HG02981 (cell line): ENCODE data around the gene TULP4.
"Not testable (repeated sequence)": the region's sequence is repeated elsewhere in the genome, so short reads cannot be mapped to it uniquely, and the experiment has no call there.

ENCODE experiments used
- ATAC-seq: cut with Tn5 transposase; IDR thresholded peaks from one replicate; pipeline ENCODE4 v1.9.1; 2021; ENCODE audit warnings: mild to moderate bottlenecking, moderate library complexity; ENCODE audit not compliant: unreplicated experiment

TULP4 gene

DNA sequence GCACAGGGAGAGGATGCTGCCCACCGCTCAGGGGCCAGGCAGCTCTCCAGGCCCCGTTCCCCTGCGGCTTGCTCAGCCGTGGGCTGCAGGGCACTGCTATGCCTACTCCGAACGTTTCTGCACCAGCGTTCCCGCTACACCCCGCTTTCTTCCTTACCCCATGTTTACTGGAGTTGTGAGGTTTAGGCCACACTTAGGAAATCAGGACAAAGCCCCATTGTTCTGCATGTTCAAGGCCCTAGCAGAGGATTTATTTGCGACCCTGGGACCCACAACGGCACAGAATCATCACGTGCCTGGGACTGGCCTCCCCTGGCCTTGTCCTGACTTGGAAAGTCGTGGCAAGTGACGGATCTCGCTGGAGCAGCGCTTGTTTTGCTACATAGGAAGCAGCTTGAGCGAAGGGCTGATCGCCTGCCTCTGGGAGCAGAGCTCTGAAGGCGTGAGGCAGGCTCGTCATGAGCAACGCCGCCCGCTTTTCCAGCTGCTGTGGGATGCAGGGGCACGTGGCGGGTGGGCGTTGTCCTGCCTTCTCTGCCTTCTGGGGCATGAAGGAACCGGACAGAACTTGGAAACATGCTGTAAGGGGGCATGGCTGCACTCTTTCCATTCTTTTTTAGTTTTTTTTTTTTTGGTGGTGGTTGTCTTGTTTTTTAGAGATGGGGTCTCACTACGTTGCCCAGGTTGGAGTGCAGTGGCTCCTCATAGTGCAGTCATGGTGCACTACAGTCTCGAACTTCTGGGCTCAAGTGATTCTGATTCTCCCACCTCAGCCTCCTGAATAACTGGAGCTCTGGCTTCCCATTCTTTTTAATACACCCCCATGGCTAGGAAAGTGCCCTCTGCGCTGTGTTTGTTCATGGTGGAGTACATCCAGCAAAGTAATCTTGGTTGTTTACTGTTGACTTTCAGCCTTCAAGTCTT is 233.0 kb downstream of the TULP4 start:
- ATAC-seq: no peak

DNA sequence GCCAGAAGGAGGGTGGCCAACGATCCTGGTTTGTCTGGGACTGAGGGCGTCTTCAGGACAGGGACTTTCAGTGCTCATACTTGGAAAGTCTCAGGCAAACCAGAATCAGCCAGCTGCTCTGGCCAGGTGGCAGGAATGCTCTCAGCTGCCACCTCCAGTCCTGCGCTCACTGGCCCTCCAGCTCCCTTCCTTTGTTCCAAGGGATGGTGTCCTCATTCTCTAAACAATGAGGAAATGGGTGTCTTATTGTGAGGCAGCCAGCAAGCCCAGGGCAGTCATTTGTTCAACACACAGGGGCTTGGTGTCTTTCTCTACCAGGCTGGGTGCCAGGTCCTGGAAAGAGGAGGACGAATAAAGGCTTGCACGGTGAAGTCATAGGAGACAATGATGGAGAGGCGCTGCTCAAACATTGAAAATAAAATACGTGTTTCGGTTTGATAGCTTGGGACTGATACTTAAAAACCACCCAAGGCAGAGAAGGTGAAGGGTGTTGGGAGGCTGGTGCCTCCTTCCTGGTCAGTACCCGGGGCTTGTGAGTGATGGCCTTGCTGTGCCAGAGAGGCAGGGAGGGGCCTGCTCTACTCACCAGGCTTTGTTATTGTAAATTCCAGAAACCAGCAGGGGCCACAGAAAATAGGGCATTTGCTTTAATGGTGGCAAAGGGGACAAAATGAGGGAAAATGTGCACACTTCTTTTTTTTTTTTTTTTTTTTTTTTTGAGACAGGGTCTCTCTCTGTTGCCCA is 236.3 kb downstream of the TULP4 start:
- ATAC-seq: no peak

DNA sequence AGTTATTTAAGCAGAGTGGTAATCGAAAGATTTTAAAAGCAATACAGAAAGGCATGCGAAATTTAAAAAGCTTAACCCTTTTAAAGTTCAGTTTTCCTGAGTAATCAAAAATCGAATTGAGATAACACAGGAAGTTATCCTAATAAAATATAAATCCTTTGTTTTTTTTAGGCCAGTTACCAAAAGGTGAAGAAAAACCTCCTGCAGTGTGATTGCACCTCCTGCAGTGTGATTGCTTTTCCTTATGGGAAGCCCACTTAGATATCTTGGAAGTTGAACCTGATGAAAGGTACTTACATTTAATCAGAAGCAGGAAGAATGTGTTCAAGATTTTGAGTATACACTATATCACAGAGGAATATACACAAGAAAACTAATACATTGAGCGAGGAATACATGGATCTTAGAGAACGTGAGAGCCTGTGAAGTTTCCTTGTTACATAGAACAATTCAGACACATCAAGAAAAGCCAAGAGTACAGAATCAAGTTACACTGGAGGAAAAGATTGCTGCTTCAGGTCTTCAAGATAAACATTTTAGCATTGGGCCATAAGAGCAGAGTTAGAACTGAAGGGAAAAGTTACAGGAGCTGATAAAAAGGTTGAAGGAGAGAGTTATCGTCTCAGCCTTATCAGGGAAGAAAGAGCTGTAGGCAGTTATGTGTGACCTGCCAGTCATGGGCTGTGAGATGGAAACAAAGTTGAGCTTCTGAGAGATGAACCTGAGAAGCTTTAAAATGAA is 240.0 kb downstream of the TULP4 start:
- no peak for ATAC-seq

DNA sequence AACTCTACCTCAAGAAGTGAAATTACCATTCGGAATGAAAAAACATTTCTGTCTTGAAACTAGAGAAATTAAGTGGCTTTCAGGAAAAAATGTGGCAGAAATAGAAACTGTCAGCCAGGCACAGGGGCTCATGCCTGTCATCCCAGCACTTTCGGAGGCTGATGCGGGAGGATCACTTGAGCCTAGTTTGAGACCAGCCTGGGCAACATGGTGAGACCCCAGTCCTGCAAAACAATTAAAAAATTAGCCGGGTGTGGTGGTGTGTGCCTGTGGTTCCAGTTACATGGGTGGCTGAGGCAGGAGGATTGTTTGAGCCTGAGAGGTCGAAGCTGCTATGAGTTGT is 240.5 kb downstream of the TULP4 start:
- no peak for ATAC-seq

DNA sequence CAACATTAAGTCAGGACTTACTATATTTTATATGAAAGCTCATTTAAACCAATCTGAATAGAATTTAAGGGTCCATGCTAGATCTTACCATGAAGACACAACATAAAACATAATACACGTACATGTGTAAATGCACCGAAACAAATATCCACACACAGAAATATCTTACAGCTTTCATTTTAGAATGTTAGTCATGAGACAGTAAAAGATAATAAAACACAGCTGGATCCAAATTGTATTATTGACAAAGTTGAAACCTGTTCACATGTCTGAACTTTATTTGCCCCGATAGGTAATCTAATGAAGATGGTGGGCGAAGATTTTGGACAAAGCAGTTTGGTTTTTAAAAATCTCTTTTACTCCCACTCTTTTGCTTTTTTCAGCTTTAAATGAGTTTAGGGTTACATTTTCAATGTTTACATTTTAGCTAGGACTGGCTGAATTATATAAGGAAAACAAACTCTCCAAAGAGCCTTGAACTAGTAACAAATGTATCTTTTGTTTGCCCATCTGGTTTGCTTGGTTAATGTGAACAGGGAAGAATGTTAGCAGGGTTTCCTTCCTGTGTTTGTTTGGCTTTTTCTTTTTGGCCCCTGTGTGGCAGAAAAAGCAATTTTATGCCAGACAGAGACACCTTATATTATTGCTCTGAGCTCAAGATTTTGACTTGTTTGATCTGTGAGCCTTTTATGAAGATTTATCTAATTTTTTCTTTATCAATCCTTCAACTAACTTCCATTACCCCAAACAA is 242.5 kb downstream of the TULP4 start:
- no peak for ATAC-seq

DNA sequence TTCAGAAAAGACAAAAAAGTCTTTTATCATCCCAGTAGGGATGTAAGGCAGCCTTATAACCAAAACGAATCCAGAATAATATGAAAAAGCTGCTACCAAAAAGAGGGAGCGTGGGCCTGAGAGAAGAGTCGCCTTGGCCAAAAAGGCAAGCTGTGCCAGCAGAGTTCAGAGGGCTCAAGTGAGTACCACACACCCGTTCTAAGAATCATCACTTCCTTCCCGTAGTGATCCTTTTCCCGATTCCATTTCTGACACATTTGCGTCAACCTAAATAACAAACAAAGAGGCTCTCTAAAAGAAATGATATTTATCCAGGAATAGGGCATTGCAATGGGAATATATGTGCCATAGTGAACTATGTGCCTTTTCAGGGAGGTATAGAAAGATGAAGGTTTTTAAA is 243.8 kb downstream of the TULP4 start:
- no peak for ATAC-seq

DNA sequence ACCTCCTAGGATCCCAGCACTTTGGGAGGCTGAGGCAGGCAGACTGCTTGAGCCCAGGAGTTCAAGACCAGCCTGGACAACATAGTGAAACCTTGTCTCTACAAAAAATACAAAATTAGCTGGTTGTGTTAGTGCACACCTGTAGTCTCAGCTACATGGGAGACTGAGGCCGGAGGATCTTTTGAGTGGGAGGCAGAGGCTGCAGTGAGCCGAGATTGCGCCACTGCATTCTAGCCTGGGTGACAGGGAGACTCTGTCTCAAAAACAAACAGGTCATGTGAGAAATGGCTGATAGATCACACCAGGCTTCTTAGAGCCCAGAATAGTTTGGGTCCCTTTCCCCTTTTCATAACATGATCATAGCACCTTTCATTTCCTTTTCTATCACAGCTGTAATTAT is 244.8 kb downstream of the TULP4 start:
- not testable (repeated sequence) for ATAC-seq

DNA sequence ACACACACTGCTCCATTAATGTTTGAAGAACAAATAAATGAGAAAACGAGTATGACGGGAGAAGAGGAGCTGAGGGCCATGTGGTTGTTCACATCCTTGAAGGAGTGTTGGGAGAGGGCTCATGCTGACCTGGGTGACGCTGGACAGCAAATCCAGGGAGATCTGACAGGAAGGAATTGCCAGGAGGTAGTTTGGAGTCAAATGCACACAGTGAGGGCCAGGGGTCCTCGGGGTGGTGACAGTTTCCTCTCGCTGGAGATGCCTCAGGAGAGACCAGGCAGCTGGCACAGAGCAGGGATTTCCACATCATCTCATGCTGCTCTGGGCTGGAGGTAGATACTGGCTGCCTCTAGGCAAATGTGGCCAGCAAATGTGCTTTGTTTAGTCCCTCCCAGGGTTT is 245.7 kb downstream of the TULP4 start:
- ATAC-seq: no peak

DNA sequence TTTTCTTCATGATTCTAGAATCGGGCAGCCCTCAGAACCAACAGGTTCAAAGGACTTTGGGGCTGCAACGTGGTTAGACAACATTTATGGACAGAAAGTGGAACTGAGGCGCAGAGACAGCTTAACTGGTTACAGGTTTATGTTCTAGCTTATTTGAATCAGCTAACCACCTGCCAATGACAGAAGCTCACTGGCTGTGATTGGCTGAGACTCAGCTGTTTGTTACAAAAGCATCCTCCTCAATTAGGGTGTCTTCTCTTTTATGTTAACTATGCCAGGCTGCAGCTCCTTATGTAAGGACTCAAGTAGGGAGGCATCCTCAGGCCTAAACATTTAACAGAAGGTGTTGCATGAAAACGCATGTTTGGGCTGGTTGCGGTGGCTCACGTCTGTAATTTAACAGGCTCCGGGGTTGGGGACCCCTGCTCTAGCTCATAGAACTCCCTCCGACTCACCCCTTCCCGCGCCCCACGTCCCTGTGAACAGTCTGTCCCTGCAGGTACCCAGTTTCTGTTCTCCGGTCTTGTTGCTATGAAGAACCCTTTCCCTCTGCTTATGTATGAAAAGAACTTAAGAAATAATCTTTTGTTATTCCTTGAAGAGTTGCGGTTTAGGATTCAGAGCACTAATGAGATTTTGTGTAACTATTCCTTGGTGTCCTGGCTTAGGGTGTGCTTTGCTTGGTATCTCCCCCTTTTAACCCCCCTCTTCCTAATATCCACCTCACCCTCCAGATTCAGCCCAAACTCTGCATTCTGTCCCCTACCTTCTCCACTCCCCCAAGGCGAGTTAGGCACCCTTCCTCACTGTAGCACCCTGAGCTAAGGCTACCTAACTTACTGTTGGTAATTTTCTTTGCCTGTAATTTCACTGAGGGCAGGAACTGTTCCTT is 246.4 kb downstream of the TULP4 start:
- no peak for ATAC-seq

DNA sequence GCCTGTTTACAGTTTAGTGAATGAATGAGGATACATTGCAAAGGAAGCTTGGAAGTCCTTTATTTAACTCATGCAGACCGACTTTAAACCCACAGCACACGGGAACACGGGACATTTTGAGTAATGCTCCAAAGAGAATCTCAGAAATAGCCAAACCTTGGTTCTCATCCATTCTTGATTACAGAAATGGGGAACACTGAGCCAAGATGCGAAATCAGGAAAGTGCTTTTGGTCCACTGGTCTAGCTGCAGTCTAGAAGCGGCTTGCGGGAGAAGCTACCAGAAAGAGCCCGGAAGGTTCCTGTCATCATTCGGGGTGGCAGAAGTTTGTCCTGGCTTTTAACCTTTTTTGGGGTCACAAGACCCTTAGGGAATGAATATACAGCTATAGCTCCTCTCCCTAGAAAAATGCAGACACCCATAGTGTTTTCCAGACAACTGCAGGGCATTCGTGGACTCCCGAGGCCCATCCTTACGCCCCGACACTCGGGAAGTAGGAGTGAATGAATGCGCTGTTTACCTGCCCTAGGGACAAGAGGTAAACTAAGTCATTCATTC is 247.2 kb downstream of the TULP4 start:
- ATAC-seq: no peak

DNA sequence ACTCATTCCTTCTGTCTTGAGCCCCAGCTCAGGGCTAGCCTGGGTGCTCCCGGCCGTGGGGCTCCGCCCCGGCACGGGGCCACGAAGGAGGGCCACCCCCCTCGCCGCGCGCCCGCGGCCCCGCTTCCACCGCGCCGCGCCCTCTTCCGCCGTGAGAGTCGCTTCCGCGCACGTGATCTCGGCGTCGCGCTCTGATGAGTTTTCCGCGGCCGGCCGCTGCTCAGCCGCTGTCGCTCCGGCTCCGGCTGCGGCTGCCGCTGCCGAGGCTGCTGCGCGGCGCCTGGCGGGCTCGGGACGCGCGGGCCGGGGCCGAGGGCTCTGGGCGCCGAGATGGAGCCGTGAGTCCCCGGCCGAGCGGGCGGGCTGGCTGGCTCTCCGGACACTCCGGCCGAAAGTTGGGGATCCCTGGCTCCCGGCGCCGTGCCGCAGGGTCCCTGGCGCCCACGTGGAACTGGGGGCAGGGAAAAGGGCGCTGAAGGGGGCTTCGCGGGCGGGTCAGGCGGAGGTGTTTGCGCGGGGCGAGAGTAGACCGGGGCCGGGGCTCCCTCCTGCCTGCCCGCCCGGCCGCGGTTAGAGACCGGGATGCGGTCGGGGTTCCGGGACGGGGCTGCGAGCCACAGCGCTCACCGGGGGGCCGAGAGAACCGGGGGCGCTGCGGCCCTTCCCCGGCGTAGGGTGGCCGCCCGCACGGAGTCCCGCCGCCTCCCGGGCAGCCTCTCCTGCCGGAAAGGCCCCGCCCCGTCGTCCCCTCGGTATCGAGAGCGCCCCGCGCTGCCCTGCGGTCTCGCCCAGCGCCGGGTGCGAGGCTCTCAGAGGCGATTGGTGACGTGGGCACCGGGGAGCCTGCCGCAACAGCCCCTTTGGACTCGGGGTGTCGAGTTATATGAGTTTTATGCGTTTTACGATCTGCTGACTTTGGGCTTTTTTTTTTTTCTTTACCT is 247.9 kb downstream of the TULP4 start, which contains the start of gene TMEM181:
Gene TMEM181, plus strand, starts transcription at position 197 of the 941 bp plus-strand sequence. Its CDS starts 134 bp downstream, at position 331.
- peak; percentile 85 for ATAC-seq

DNA sequence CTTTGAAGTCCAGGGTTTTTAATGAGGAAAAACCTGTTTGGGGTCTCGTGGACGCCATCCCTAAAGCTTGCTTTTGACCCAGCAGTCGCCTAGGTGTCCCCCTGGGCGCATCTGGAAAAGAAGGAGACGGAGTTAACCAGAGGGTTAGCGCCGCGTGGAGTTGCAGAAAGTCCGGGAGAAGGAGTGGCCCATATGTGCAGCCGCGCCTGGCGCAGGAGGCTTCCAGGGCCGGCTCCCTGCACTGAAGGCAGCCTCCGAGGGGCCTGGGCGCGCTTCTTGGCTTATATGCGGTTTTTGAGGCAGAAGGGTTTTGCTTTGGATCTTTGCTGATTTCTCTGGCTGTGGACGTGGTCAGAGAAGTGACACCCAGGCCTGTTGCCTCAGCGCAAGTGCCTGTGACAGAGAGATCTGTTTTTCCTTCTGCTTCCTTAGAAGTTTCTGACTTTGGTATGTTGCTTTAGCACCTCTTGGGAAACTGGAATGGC is 248.6 kb downstream of the TULP4 start:
- no peak for ATAC-seq
